ENCODE results near the gene AK6.

DNA sequence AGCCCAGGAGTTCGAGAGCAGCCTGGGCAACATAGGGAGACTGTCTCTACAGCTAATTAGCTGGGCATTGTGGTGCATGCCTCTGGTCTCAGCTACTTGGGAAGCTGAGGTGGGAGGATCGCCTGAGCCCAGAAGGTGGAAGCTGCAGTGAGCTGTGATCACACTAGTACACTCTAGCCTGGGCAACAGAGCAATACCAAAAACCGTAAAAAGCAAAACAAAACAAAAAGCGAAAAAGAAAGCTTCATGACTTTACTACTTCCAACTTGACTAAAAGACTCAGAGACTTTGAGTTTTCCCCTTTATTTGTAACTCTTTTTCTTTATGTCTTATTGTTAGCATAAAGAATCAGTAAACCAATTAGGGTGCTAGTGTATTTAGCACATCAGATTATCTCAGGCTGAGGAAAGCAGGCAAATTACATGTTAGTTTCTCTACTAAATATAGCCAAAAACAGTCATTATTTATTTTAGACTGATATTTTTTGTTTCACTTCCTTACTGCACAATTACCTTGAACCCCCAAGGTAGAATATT is 5.7 kb upstream of the AK6 start:
- TF ChIP-seq, protein P1, sequence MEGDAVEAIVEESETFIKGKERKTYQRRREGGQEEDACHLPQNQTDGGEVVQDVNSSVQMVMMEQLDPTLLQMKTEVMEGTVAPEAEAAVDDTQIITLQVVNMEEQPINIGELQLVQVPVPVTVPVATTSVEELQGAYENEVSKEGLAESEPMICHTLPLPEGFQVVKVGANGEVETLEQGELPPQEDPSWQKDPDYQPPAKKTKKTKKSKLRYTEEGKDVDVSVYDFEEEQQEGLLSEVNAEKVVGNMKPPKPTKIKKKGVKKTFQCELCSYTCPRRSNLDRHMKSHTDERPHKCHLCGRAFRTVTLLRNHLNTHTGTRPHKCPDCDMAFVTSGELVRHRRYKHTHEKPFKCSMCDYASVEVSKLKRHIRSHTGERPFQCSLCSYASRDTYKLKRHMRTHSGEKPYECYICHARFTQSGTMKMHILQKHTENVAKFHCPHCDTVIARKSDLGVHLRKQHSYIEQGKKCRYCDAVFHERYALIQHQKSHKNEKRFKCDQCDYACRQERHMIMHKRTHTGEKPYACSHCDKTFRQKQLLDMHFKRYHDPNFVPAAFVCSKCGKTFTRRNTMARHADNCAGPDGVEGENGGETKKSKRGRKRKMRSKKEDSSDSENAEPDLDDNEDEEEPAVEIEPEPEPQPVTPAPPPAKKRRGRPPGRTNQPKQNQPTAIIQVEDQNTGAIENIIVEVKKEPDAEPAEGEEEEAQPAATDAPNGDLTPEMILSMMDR (conservative IDR thresholded peaks at IDR 0.05; ENCODE audit: low read length), result no peak
- no peak for TF ChIP-seq EZH2phosphoT487 (IDR thresholded peaks at IDR 0.05; ENCODE audit: borderline replicate concordance, low read depth, low read length)
